Stomach (tissue), 9 donors: ENCODE measurements around the gene LINC01488. TPM values are rescaled to one million over a fixed set of nuclear protein-coding genes. Genes with fewer than 3 reads are reported as not detected.

Experiments used
- DNase-seq, 2 donors: peaks; one replicate each; pipeline versions ENCODE4 v3.0.0 to v3.0.0-alpha.2; 2013 to 2019
- H3K27ac ChIP-seq, 5 donors: fragments of 200-600 bp in 4 of 5; sonication (generic) in 4 of 5; one replicate each; pipeline ENCODE4 v1.5.1; 2013 to 2019; ENCODE audit warnings: mild to moderate bottlenecking in 1 of 5, moderate library complexity in 1 of 5
- H3K27me3 ChIP-seq, 3 donors: fragments of 200-600 bp; sonication (generic); one replicate each; pipeline ENCODE4 v1.5.1; 2017 to 2019; ENCODE audit warnings: mixed run types in 1 of 3
- H3K36me3 ChIP-seq, 4 donors: fragments of 200-600 bp; sonication (generic); 1 replicate in 3 of 4; 2 replicates in 1 of 4; pipeline ENCODE4 v1.5.1; 2016 to 2019
- H3K4me1 ChIP-seq, 4 donors: fragments of 200-600 bp; sonication (generic); one replicate each; pipeline ENCODE4 v1.5.1; 2016 to 2019
- H3K4me3 ChIP-seq, 4 donors: fragments of 200-600 bp; sonication (generic) in 3 of 4; one replicate each; pipeline ENCODE4 v1.5.1; 2016 to 2019; ENCODE audit warnings: mild to moderate bottlenecking in 1 of 4
- H3K9me3 ChIP-seq, 4 donors: fragments of 200-600 bp; sonication (generic); one replicate each; pipeline ENCODE4 v1.5.1; 2016 to 2019
- EP300 ChIP-seq: sonication (generic); formaldehyde crosslinking; IDR thresholded peaks from one replicate; pipeline ENCODE4 v1.6.1; 2017; ENCODE audit warnings: antibody characterized with exemption
- POLR2A ChIP-seq, 4 donors: fragments of 450-650 bp; IDR thresholded peaks; one replicate each; pipeline ENCODE4 v1.6.1; 2016; ENCODE audit warnings: antibody characterized with exemption in 4 of 4, control low read depth in 2 of 4, mild to moderate bottlenecking in 1 of 4, moderate library complexity in 1 of 4
- POLR2AphosphoS5 ChIP-seq, 3 donors: sonication (generic); formaldehyde crosslinking; IDR thresholded peaks; one replicate each; pipeline ENCODE4 v1.6.1; 2016; ENCODE audit warnings: antibody characterized with exemption in 3 of 3
- WGBS, 5 donors: extraction: QIAGEN DNeasy Blood & Tissue Kit in 3 of 5; methylation state at CpG; one replicate each; pipeline versions ENCODE4 v1.1.5 to v1.1.7; 2013 to 2018; 5-methylcytosine and 5-hydroxymethylcytosine counted together
- intact Hi-C: fragments of 100-400 bp; cut with DNase I; formaldehyde crosslinking; loops from one replicate; pipeline ENCODE4 v1.15.1; 2023; ENCODE audit warnings: low total_unique reads
- polyA plus RNA-seq, 3 donors: library from polyadenylated mRNA; stranded (reverse); fragments of 200-250 nt; gene quantifications; one replicate each; pipeline ENCODE4 v1.2.3, GENCODE V29; 2013
- total RNA-seq, 5 donors: library from RNA; depleted of rRNA; stranded (reverse); fragments of >200 nt; gene quantifications; one replicate each; pipeline versions ENCODE4 v1.1.0 to v1.2.3, GENCODE V29; 2014 to 2016
- TF ChIP-seq, protein P1 (sequence below), 7 experiments: fragments of 450-650 bp in 4 of 7; fragments of 200-600 bp in 3 of 7; sonication (generic) in 3 of 7; IDR thresholded peaks; one replicate each; pipeline ENCODE4 v1.5.1; 2016 to 2019; ENCODE audit warnings: antibody characterized with exemption in 7 of 7, control low read depth in 2 of 7, mild to moderate bottlenecking in 1 of 7
- donor health status: healthy with polysubstance abuse.
- donor health status: Bipolar disorder and iron deficiency.
- donor health status: healthy.

LINC01488 gene
- total and polyA plus RNA-seq, 8 donors: not detected

DNA sequence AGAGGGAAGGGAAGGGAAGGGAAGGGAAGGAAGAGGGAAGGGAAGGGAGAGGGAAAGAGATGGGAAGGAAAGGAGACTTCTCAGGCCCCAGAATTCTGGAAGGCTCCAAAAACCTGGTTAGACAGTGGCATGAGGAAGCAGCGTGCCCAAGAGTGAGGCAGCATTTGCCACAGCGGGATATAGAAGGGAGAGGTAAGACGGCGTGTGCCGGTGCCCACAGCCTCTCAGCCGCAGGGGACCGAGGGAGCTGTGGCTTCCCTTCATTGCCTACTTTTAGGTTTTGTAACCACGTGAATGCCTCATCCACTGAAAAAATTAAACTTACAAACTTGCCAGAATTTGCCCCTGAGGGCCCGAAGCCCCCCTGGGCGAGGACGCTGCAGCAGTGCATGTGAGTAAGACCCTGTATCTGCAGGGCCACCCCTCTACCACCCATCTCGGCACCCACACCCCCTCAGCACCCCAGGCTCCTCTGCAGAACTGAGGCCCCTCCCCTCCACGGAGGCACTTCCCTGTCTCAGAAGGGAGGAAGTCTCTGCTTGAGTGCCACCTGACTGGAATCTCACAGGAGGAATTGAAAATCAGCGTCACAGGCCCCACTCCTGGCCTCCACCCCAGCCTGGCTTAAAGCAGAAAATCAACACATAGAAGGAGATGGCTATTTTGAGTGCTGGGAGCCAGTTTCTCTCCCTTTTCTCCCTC, 58.1 kb downstream of the LINC01488 start:
- Histone ChIP-seq H3K4me3 (no peak overlapping the region), H3K9me3 (no peaks in the 10 kb centered on the region), H3K27ac (peak overlapping the region in 3 of 5 donors; percentile 25 to 64 (median 52)), H3K36me3 (no peaks in the 10 kb centered on the region), H3K27me3 (peaks cover 0 to 10% (median 0%) of the 10 kb centered on the region in 3 donors), H3K4me1 (peaks cover 0 to 14% (median 1%) of the 10 kb centered on the region in 4 donors)
- intact Hi-C loops: no loop called here
- peak in 1 of 2 donors; percentile 65 for DNase-seq
- WGBS, 5 donors: 69 to 75% (median 71%) methylated on average over 14 of the region's 14 CpGs
- TF ChIP-seq, protein P1, sequence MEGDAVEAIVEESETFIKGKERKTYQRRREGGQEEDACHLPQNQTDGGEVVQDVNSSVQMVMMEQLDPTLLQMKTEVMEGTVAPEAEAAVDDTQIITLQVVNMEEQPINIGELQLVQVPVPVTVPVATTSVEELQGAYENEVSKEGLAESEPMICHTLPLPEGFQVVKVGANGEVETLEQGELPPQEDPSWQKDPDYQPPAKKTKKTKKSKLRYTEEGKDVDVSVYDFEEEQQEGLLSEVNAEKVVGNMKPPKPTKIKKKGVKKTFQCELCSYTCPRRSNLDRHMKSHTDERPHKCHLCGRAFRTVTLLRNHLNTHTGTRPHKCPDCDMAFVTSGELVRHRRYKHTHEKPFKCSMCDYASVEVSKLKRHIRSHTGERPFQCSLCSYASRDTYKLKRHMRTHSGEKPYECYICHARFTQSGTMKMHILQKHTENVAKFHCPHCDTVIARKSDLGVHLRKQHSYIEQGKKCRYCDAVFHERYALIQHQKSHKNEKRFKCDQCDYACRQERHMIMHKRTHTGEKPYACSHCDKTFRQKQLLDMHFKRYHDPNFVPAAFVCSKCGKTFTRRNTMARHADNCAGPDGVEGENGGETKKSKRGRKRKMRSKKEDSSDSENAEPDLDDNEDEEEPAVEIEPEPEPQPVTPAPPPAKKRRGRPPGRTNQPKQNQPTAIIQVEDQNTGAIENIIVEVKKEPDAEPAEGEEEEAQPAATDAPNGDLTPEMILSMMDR (IDR thresholded peaks at IDR 0.05): no peak
- TF ChIP-seq POLR2AphosphoS5 (IDR thresholded peaks at IDR 0.05) (no peak), EP300 (no peak), POLR2A (IDR thresholded peaks at IDR 0.05) (no peak)

DNA sequence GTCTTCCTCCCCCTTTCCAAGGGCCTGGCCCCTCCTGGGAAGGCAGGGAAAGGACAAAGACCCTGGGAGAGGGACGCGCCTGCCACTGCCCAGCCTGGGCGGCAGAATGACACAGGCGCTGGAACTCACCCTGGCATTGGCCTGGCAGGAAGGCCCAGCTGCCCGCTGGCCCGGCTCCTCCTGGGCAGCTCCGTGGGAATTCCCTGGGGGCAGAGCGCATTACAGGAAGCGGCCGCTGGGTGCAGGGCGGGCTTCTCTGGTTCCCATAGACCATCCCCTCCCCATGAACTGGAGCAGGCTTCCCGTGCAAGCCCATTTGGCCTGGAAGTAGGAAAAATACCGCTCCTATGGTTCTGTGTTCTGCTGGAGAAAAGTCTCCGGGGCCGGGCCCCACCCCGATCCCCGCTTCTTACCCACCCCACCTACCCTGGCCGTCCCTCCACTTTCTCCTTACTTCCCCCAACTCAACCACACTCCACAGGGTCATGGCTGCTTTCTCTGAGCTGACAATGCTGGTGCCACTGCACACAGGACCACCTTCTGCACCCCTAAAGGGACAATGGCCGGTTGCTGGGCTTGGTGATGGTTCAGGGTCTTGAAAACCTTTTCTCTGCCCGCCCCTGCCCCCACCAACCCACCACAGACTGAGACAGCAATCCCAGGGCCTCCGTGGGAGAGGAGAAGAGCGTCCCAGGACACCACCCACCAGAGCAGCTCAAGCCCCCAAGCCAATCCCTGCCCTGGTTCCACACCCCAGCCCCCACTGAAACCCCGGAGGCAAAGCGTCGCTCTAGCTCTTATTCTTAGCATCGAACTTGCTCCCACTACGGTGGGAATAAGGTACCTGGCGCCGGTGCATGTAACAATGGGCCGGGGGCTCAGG, 58.9 kb downstream of the LINC01488 start:
- intact Hi-C loops: no loop called here

DNA sequence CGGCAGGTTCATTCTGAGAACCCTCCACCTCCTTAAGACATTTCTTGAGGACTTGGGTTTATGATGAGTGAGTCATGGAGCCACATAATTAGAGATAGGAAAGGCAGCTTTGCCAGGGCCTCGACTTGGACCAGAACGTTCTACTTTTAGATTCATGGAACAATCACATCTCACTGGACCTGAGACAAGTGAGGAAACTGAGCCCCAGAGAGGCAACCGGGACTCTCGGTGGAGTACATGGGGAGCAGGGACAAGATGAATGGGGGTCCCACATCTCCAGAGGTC, 59.5 kb downstream of the LINC01488 start:
- Histone ChIP-seq H3K4me1 (peaks cover 0 to 14% (median 1%) of the 10 kb centered on the region in 4 donors), H3K4me3 (no peak overlapping the region), H3K27ac (no peak overlapping the region), H3K36me3 (no peaks in the 10 kb centered on the region), H3K27me3 (peaks cover 0 to 22% (median 0%) of the 10 kb centered on the region in 3 donors), H3K9me3 (no peaks in the 10 kb centered on the region)
- intact Hi-C loops: no loop called here
- WGBS, 5 donors: 62 to 92% (median 86%) methylated on average over 4 to 5 of the region's 5 CpGs
- DNase-seq: no peak
- TF ChIP-seq, protein P1 (IDR thresholded peaks at IDR 0.05): no peak

More for the DNA sequence above, 58.9 kb downstream of the LINC01488 start:
- Histone ChIP-seq H3K27ac (peak overlapping the region in 3 of 5 donors; percentile 25 to 64 (median 52)), H3K9me3 (no peaks in the 10 kb centered on the region), H3K36me3 (no peaks in the 10 kb centered on the region), H3K4me3 (no peak overlapping the region), H3K4me1 (peaks cover 0 to 14% (median 1%) of the 10 kb centered on the region in 4 donors), H3K27me3 (peaks cover 0 to 18% (median 0%) of the 10 kb centered on the region in 3 donors)
- 79 to 87% (median 81%) methylated on average over 27 to 30 of the region's 30 CpGs for WGBS, 5 donors
- peak in 1 of 2 donors; percentile 49 for DNase-seq
- TF ChIP-seq EP300 (no peak), POLR2A (IDR thresholded peaks at IDR 0.05) (no peak), POLR2AphosphoS5 (IDR thresholded peaks at IDR 0.05) (no peak)
- TF ChIP-seq, protein P1 (IDR thresholded peaks at IDR 0.05): no peak

DNA sequence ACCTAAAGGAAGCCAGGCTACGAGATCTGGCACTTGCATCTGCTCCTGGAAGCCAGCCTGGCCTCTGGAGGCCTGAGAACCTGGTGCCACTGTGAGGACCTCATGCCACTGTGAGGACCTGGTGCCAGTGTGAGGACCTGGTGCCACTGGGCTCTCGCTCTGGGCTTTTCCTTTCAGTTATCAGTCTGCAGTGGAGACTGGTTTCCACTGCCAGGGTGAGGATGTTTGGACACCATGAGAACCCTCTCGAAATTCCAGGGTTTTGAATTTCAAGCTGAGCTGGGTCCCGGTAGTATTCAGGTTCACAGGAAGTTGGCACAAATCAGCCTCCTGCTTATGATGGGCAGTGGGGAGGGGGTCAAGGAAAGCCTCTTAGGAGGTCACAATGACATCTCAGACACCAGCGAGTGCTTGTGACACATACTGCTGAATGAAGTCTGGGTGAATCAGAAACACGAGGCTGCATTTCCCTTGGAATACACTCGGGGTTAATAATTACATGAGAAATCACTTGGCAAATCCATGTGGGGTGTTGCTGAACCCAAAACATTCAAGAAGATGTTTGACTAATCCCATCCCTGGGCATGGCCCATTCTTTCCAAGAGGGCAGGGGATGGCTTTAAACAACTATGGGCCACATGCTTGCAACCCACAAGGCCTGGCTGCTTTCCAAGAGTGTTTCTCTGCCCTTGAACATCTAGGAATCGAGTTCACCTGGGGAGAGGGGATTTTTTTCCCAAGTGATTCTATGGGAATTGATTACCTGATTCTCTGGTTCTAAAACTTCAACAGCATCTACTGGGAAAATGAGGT, 60.2 kb downstream of the LINC01488 start:
- Histone ChIP-seq H3K4me3 (no peak overlapping the region), H3K27ac (no peak overlapping the region), H3K9me3 (no peaks in the 10 kb centered on the region), H3K27me3 (peaks cover 0 to 26% (median 0%) of the 10 kb centered on the region in 3 donors), H3K36me3 (no peaks in the 10 kb centered on the region), H3K4me1 (peaks cover 0 to 14% (median 1%) of the 10 kb centered on the region in 4 donors)
- WGBS, 5 donors: 62 to 73% (median 66%) methylated on average over 7 to 8 of the region's 8 CpGs
- intact Hi-C loops: no loop called here
- DNase-seq: peak in 1 of 2 donors; percentile 36
- TF ChIP-seq EP300 (no peak), POLR2AphosphoS5 (IDR thresholded peaks at IDR 0.05) (no peak)
